ENCODE results near the gene AGXT.

Gene AGXT

GRCh38 chr2:240917009-240917683 is 48.5 kb downstream of the AGXT start:
- peaks cover 43% of the 10 kb centered on the region; the same call in 1 of the 2 replicates for H3K27me3 ChIP-seq (ENCODE audit: insufficient read depth, low read depth)
- no peaks in the 10 kb centered on the region for H3K79me2 ChIP-seq (ENCODE audit: insufficient read depth, low read depth)
- no peaks in the 10 kb centered on the region for H3K36me3 ChIP-seq (ENCODE audit: insufficient read depth)
- H3K4me3 ChIP-seq (IDR thresholded peaks at IDR 0.05; ENCODE audit: insufficient read depth, low read depth, low read length), result no peak overlapping the region
- H3K9ac ChIP-seq, result no peak overlapping the region
- TF ChIP-seq CTCF (conservative IDR thresholded peaks at IDR 0.05; ENCODE audit: low read depth, low read length), result no peak
- no peaks in the 10 kb centered on the region for H3K4me1 ChIP-seq (ENCODE audit: low read depth, poor library complexity, severe bottlenecking)
- no peak overlapping the region for H3K27ac ChIP-seq
- no peak overlapping the region for H3K4me2 ChIP-seq
- H2AFZ ChIP-seq (ENCODE audit: low read depth), result no peak overlapping the region
- no peaks in the 10 kb centered on the region for H4K20me1 ChIP-seq (ENCODE audit: insufficient read depth)

DNA sequence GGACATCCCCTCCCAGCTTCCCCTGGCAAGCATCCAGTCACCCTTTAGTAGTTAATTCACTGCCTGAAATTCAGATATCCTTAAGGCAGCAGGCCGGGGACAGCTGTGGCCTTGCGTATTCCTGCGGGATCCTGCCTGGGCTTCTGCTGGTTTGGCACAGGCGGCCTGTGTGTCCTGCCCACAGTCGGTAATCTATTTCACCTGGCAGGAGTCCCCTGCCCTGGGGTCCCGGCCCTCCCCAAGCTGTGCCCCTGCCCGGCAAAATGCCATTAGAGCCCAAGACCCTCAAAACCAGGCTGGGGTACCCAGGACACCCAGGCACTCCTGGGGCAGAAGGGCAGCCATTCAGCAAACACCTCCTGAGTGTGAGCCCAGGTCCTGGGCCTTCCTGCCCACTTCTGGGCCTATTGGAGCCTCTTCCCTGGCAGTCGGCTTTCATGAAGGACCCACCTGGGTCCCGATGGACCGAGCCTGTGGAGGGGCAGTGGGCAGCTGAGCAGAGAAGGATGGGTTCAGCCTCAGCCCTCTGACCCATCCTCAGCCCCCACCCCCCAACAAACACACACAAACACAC is 49.1 kb downstream of the AGXT start:
- Histone ChIP-seq H3K36me3 (ENCODE audit: insufficient read depth) (no peaks in the 10 kb centered on the region), H3K27me3 (ENCODE audit: insufficient read depth, low read depth) (peaks cover 37% of the 10 kb centered on the region; the same call in 1 of the 2 replicates), H3K4me1 (ENCODE audit: low read depth, poor library complexity, severe bottlenecking) (no peaks in the 10 kb centered on the region), H3K79me2 (ENCODE audit: insufficient read depth, low read depth) (no peaks in the 10 kb centered on the region), H3K4me2 (no peak overlapping the region), H2AFZ (ENCODE audit: low read depth) (no peak overlapping the region), H3K27ac (no peak overlapping the region), H4K20me1 (ENCODE audit: insufficient read depth) (no peaks in the 10 kb centered on the region), H3K4me3 (IDR thresholded peaks at IDR 0.05; ENCODE audit: insufficient read depth, low read depth, low read length) (no peak overlapping the region), H3K9ac (no peak overlapping the region)
- no peak for TF ChIP-seq CTCF (conservative IDR thresholded peaks at IDR 0.05; ENCODE audit: low read depth, low read length)

- no peaks in the 10 kb centered on the region for H3K79me2 ChIP-seq (ENCODE audit: insufficient read depth, low read depth)
- no peak overlapping the region for H2AFZ ChIP-seq (ENCODE audit: low read depth)
- TF ChIP-seq CTCF (conservative IDR thresholded peaks at IDR 0.05; ENCODE audit: low read depth, low read length), result no peak
- H3K36me3 ChIP-seq (ENCODE audit: insufficient read depth), result no peaks in the 10 kb centered on the region
- no peaks in the 10 kb centered on the region for H3K4me1 ChIP-seq (ENCODE audit: low read depth, poor library complexity, severe bottlenecking)
- H3K4me3 ChIP-seq (IDR thresholded peaks at IDR 0.05; ENCODE audit: insufficient read depth, low read depth, low read length), result no peak overlapping the region
- no peak overlapping the region for H3K9ac ChIP-seq
- no peak overlapping the region for H3K4me2 ChIP-seq
- no peaks in the 10 kb centered on the region for H4K20me1 ChIP-seq (ENCODE audit: insufficient read depth)
- peaks cover 30% of the 10 kb centered on the region; the same call in 1 of the 2 replicates for H3K27me3 ChIP-seq (ENCODE audit: insufficient read depth, low read depth)
- H3K27ac ChIP-seq, result no peak overlapping the region
Measured at GRCh38 chr2:240918258-240919091, 49.9 kb downstream of the AGXT start.

DNA sequence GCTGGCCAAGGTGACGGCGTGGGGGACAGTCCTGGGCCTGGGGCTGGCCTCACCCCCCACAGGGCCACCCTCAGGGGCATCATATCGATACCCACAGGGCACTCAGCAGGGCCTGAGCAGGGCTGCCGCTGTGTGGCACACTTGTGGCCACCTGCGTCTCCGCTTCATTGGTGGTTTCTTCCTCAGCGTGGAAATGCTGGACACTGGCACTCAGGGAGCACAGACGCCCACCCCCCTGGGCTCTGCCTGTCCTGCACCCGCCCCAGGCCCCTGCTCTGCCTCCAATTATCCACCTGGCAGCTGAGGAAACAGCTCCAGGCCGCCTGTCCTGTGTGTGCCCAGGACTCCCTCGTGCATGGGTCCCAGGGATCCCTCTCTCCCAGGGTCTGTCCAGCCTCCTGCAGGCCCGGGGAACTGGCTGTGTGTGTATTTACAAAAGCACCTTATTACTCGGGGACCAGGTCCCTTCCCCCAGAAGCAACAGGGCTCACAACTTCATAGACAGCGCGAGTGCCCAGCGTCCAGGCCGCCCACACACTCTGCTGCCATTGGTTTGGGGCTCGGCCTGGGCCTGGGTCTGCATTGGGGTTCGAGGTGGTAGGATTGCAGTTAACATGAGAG is 50.6 kb downstream of the AGXT start:
- no peaks in the 10 kb centered on the region for H3K36me3 ChIP-seq (ENCODE audit: insufficient read depth)
- H3K27ac ChIP-seq, result no peak overlapping the region

More for the DNA sequence above, 50.6 kb downstream of the AGXT start:
- H2AFZ ChIP-seq (ENCODE audit: low read depth), result no peak overlapping the region
- no peak overlapping the region for H3K9ac ChIP-seq
- H3K79me2 ChIP-seq (ENCODE audit: insufficient read depth, low read depth), result no peaks in the 10 kb centered on the region
- no peaks in the 10 kb centered on the region for H4K20me1 ChIP-seq (ENCODE audit: insufficient read depth)
- no peak overlapping the region for H3K4me3 ChIP-seq (IDR thresholded peaks at IDR 0.05; ENCODE audit: insufficient read depth, low read depth, low read length)
- no peak overlapping the region for H3K4me2 ChIP-seq
- H3K27me3 ChIP-seq (ENCODE audit: insufficient read depth, low read depth), result peaks cover 22% of the 10 kb centered on the region; the same call in 1 of the 2 replicates
- TF ChIP-seq CTCF (conservative IDR thresholded peaks at IDR 0.05; ENCODE audit: low read depth, low read length), result no peak
- no peaks in the 10 kb centered on the region for H3K4me1 ChIP-seq (ENCODE audit: low read depth, poor library complexity, severe bottlenecking)

Measured in KMS-11 (cell line).